Stimulated activated CD4-positive, alpha-beta T cell treated with anti-CD3 and anti-CD28 coated beads, TNF-alpha, amount 100 ng/mL, for 24 hours (primary cell): ENCODE results near the gene TMEM170A.
A peak's percentile ranks its signal among the peaks of the same experiment; 100 is the strongest.
"Not testable (repeated sequence)": the region's sequence is repeated elsewhere in the genome, so short reads cannot be mapped to it uniquely, and the experiment has no call there.

ENCODE experiments used
- DNase-seq, 3 experiments: peaks; one replicate each; pipeline ENCODE4 v3.0.0-alpha.2; 2020; ENCODE audit warnings: low read depth in 3 of 3

TMEM170A gene

GRCh38 chr16:75464122-75464918 is at the start of gene TMEM170A:
Gene TMEM170A (minus strand): TSS chr16:75464689. CDS start chr16:75464600, 89 bp downstream.
- peak; percentile 97 to 99 (median 99) for DNase-seq

GRCh38 chr16:75506574-75506973 is 42.1 kb upstream of the TMEM170A start:
- no peak for DNase-seq

GRCh38 chr16:75506107-75506506 is 41.6 kb upstream of the TMEM170A start:
- no peak for DNase-seq

- no peak for DNase-seq
Measured at GRCh38 chr16:75503801-75504200, 39.3 kb upstream of the TMEM170A start.

- DNase-seq: no peak
Measured at GRCh38 chr16:75502916-75503605, 38.6 kb upstream of the TMEM170A start.

- DNase-seq: not testable (repeated sequence)
Measured at GRCh38 chr16:75501820-75502219, 37.3 kb upstream of the TMEM170A start.

- DNase-seq: no peak
Measured at GRCh38 chr16:75501359-75501758, 36.9 kb upstream of the TMEM170A start.

GRCh38 chr16:75498605-75499322 is 34.3 kb upstream of the TMEM170A start:
- not testable (repeated sequence) for DNase-seq

- DNase-seq: no peak
Measured at GRCh38 chr16:75497558-75497957, 33.1 kb upstream of the TMEM170A start.

GRCh38 chr16:75495076-75495674 is 30.7 kb upstream of the TMEM170A start, which contains the start of gene CHST6:
Gene CHST6 (minus strand): TSS chr16:75495441. CDS start chr16:75479828, 15,613 bp downstream.
- peak in 1 of 3 experiments; percentile 24 for DNase-seq

GRCh38 chr16:75494661-75495075 is 30.2 kb upstream of the TMEM170A start:
- DNase-seq: no peak

GRCh38 chr16:75494184-75494583 is 29.7 kb upstream of the TMEM170A start:
- DNase-seq: no peak

GRCh38 chr16:75491876-75492275 is 27.4 kb upstream of the TMEM170A start:
- no peak for DNase-seq

- DNase-seq: no peak
Measured at GRCh38 chr16:75488322-75488721, 23.8 kb upstream of the TMEM170A start.

GRCh38 chr16:75486676-75487313 is 22.3 kb upstream of the TMEM170A start:
- DNase-seq: no peak

- DNase-seq: no peak
Measured at GRCh38 chr16:75486014-75486675, 21.7 kb upstream of the TMEM170A start.

- DNase-seq: no peak
Measured at GRCh38 chr16:75485230-75486013, 20.9 kb upstream of the TMEM170A start.

- DNase-seq: no peak
Measured at GRCh38 chr16:75483222-75483621, 18.7 kb upstream of the TMEM170A start.

- no peak for DNase-seq
Measured at GRCh38 chr16:75482434-75483205, 18.1 kb upstream of the TMEM170A start.
